Mammary epithelial cell (primary cell): ENCODE measurements around the gene MFGE8.

Source experiments
- EZH2 ChIP-seq: IDR thresholded peaks from 2 replicates; pipeline ENCODE4 v1.6.1; 2012; ENCODE audit warnings: low read length, inconsistent platforms, borderline replicate concordance
- TF ChIP-seq, protein P1 (sequence below), 2 donors: IDR thresholded peaks in 1 of 2; conservative IDR thresholded peaks in 1 of 2; 2 replicates each; pipeline ENCODE4 v1.5.1; 2011 to 2012; ENCODE audit warnings: inconsistent platforms in 2 of 2, low read length in 2 of 2, mild to moderate bottlenecking in 2 of 2, control low read depth in 1 of 2, low read depth in 1 of 2; ENCODE audit not compliant: insufficient read depth in 1 of 2; ENCODE audit errors: extremely low read depth in 1 of 2

DNA sequence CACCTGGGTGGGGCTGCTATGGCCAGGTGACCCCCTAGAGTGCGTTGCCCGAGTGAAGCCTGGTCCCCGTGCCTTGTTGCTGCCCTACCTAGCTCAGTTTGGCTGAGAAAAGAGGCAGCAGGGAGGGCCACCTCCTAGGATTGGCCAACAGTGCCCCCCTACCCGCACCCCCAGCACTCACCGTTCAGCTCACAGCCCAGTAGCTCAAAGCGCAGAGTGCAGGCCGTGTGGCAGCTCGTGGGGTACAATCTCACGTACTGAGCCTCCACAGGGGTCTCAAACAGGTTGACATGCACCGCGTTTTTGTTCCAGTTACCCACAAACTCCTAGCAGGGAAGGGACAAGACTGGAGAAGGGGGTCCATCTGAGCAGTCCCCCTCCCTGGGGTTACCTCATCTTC, 7.6 kb downstream of the MFGE8 start:
- TF ChIP-seq, protein P1, sequence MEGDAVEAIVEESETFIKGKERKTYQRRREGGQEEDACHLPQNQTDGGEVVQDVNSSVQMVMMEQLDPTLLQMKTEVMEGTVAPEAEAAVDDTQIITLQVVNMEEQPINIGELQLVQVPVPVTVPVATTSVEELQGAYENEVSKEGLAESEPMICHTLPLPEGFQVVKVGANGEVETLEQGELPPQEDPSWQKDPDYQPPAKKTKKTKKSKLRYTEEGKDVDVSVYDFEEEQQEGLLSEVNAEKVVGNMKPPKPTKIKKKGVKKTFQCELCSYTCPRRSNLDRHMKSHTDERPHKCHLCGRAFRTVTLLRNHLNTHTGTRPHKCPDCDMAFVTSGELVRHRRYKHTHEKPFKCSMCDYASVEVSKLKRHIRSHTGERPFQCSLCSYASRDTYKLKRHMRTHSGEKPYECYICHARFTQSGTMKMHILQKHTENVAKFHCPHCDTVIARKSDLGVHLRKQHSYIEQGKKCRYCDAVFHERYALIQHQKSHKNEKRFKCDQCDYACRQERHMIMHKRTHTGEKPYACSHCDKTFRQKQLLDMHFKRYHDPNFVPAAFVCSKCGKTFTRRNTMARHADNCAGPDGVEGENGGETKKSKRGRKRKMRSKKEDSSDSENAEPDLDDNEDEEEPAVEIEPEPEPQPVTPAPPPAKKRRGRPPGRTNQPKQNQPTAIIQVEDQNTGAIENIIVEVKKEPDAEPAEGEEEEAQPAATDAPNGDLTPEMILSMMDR (conservative IDR thresholded peaks at IDR 0.05 in 1 of 2, IDR thresholded peaks at IDR 0.05 in 1 of 2; ENCODE audit: extremely low read depth in 1 of 2, insufficient read depth in 1 of 2, low read depth in 1 of 2, low read length in 2 of 2) = no peak
- no peak for TF ChIP-seq EZH2
